GM19240 (cell line): ENCODE measurements around the gene TTLL3.

Experiments used
- DNase-seq: peaks from one replicate; pipeline ENCODE4 v3.0.0; 2011; ENCODE audit warnings: low spot score; ENCODE audit not compliant: insufficient read length

The TTLL3 gene

GRCh38 chr3:9806137-9806536 lies 3.9 kb upstream of the TTLL3 start:
- DNase-seq, result no peak

DNA sequence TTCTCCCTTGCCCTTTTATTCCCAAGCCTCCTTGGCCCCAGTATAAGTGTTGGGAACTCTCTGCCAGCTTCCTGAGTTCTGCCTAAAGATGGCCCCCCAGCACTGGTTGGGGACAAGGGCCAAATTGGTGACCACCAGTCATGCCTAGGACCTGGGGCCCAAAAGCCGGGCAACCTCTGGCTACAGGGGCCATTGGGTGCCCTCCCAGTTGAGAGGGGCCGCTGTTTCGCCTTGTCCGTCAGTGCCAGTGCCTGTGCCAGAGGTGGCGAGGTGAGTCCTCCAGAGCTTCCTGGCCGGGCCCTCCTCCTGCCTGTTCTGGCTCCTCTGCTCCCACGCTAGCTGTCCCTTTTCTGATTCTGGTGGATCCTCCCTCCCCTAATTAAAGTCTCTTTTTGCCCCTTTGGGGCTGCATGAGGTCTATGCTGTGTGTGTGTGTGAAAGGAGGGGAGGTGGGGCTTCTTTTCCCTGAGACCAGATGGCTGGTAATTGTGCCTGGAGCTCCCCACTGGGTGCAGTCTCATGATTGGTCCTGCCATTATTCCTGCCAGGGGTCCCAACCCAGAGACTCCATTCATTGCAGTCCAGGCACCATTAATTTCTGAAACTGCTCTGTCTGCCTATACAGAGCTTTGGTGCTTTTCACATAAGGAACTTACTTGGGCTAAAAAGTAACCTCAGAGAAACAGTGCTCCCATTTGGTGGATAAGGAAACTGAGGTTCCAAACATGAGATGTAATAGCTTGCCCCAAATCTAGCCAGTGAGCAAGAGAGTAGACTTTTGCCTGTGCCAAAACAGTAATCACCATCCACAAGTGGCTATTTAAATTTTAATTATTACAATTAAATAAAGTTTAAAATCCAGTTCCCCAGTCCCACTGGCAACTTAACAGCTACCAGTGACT lies 3.1 kb upstream of the TTLL3 start:
- DNase-seq, result no peak

- DNase-seq, result no peak
Observed at GRCh38 chr3:9807981-9808344, 2.1 kb upstream of the TTLL3 start.

GRCh38 chr3:9808345-9809037 lies 1.6 kb upstream of the TTLL3 start:
- peak; percentile 38 for DNase-seq

DNA sequence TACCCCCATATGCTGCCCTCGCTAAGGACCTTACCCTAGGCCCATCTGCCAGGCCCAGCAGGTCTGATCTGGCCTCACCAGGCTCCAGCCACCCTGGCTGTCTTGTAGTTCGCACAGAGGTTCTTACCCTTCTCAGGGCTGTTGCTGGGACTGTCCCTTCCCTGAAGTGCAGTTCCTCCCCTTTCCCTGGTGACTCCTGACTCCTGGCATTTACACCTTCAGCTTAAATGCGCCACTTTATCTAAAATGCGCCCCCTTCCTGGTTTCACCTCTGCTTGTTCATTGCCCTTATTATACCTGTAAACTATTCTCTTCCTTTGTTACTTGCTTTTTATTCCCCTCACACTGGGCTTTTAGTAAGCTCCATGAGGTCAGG lies 835 bp upstream of the TTLL3 start:
- DNase-seq, result no peak

- DNase-seq, result no peak
Observed at GRCh38 chr3:9810433-9810770, 340 bp downstream of the TTLL3 start.

- DNase-seq, result no peak
Observed at GRCh38 chr3:9810846-9811245, 784 bp downstream of the TTLL3 start.

DNA sequence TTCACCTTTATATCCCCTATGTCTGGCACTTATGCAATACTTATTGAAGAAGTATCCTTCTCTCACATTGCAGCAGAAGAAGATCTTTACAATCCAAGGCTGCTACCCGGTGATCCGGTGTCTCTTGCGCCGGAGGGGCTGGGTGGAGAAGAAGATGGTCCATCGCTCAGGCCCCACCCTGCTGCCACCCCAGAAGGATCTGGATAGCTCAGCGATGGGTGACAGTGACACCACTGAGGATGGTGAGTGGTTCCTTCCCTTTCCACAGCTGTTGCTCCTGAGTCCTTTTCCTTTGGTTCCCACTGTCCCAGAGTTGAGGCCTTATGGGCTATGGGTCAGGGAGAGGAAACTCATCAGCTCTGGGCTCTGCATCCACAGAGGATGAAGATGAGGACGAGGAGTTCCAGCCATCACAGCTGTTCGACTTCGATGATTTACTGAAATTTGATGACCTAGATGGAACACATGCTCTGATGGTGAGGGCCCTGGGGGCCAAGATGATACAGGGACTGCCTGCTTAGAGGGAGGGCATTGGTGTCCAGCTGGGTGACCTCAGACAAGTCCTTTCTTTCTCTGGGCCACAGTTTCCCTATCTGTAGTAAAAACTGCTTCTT lies 2.9 kb downstream of the TTLL3 start:
- DNase-seq, result no peak

DNA sequence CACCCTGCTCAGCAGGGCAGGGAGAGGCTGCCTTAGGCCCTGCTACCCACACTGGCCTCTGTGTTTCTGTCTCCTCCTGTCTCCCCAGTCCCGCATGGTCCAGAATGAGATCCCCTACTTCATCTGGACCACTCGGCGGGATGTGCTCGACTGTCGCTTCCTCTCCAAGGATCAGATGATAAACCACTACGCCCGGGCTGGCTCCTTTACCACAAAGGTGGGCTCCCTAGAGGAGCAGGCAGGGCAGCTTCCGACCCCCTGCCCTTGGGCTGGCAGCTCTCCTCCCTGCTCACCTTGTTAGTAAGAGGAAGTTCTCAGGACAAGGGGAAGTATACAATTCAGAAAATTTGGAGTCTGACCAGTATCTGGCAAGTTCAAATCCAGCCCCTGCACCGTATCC lies 5.9 kb downstream of the TTLL3 start:
- no peak for DNase-seq

DNA sequence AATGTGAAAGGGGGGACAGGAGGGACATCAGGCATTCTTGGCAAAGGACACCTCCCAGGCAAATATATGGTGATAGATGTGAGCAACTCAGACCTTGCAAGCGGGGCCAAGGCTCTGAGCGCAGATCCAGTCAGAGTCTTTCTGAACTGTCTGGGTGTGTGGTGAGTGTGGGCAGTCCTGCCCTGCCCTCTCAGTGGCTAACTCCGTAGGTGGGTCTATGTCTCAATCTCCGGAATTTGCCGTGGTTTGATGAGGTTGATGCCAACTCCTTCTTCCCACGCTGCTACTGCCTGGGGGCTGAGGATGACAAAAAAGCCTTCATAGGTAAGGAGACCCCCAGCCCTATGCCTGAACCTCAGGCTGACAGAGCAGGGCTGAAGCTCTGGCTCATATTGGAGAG lies 7.4 kb downstream of the TTLL3 start:
- no peak for DNase-seq

- DNase-seq, result no peak
Observed at GRCh38 chr3:9818666-9819335, 8.7 kb downstream of the TTLL3 start.

DNA sequence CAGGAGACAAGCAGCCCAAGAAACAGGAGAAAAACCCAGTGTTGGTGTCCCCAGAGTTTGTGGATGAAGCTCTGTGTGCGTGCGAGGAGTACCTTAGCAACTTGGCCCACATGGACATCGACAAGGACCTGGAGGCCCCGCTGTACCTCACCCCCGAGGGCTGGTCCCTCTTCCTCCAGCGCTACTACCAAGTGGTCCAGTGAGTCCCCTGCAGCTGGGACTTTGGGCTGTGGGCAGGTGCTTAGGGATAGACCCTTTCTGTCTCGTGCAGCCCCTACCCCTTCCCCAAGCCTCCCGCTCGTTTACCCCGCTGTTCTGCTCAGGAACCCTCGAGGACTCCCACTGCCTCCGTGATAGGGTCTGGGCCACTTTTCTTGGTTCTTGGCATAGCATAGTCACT lies 10.5 kb downstream of the TTLL3 start:
- DNase-seq, result no peak

GRCh38 chr3:9820946-9821345 lies 10.9 kb downstream of the TTLL3 start:
- DNase-seq, result no peak

DNA sequence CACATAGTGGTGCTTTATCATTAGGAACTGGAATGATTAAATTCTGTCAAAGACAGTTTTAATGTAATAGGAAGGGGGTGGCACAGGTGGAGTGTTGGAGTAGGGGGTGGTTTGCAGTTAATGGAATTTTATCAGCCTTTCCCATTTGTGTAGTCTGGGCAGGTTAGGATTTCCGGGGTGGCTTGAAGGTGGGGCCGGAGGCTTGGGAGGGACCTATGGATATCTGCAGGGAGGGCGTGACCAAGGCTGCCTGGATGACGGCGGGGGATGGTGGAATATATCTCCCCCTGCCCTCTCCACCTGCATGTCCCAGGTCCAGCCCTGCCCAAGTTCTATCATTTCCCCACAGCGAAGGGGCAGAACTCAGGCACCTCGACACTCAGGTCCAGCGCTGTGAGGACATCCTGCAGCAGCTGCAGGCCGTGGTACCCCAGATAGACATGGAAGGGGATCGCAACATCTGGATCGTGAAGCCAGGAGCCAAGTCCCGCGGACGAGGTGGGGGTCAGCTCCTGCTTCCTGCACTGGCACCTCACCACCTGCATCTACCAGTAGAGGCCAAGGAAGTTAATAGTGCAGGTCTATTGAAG lies 15.5 kb downstream of the TTLL3 start:
- no peak for DNase-seq

DNA sequence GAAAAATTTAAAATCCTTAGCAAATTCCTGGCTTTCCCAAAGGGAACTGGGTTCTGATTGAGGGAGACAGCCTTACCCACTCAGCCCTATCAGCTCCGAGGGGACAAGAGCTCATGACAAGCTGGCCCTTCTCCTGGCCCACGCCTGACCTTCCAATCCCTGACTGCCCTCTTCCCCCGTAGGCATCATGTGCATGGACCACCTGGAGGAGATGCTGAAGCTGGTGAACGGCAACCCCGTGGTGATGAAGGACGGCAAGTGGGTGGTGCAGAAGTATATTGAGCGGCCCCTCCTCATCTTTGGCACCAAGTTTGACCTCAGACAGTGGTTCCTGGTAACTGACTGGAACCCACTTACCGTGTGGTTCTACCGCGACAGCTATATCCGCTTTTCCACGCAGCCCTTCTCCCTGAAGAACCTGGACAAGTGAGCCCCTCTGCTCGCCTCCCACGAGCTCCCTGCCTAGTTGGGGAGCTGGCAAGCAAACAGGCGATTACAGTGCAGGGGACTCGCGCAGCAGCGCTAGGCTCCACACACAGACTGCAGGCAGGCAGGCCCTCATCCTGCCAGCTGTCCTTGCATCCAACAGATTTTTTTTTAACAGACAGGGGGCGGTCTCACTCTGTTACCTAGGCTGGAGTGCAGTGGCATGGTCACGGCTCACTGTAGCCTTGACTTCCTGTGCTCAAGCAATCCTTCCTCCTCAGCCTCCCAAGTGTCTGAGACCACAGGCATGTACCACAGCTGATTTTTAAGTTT lies 16.9 kb downstream of the TTLL3 start:
- no peak for DNase-seq

GRCh38 chr3:9828801-9829755 lies 19.0 kb downstream of the TTLL3 start:
- DNase-seq, result no peak

DNA sequence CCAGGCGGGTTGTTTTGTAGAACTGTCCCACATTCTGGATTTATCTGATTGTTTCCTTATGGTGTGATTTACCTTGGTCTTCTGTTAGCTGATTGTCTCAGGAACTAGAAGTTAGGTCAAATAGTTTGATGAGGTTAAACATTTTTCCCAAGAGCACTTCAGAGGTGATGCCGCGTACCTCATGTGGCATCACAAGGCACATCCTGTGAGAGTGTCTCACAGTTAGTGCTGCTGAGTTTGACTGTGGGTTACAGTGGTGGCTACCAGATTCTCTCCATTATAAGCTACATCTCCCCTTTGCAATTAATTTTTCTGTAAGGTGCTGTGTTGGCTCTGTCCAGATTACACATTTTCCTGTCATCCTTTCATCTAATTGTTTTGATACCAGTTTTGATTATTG lies 21.2 kb downstream of the TTLL3 start:
- DNase-seq, result no peak

DNA sequence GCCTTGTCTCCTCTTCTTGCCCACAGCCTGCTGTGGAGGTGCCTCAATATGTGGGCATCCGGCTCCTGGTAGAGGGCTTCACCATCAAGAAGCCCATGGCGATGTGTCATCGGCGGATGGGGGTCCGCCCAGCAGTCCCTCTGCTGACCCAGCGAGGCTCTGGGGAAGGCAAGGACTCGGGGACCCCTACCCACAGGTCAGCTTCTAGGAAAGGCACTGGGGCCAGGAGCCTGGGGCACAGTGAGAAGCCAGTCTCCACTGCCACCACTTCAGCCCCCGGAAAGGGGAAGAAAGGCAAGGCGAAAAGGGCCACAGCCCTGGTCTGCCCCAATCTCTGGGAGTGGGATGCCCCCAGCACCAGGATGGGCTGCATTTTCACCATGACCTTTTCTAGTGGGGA lies 23.0 kb downstream of the TTLL3 start:
- DNase-seq, result no peak

GRCh38 chr3:9834520-9835380 lies 24.7 kb downstream of the TTLL3 start:
- no peak for DNase-seq
